HepG2 (cell line): ENCODE results near the gene MORC3. TPM values are rescaled to one million over a fixed set of nuclear protein-coding genes. Genes with fewer than 3 reads are reported as not detected.

ENCODE experiments used
- DNMT3B ChIP-seq: conservative IDR thresholded peaks from 2 replicates; pipeline ENCODE4 v1.6.1; 2016; ENCODE audit warnings: missing biosample characterization, control low read depth
- FOXK2 ChIP-seq: fragments of 450-650 bp; IDR thresholded peaks from 2 replicates; pipeline ENCODE4 v1.6.1; 2016
- HBP1 ChIP-seq: IDR thresholded peaks from 2 replicates; pipeline ENCODE4 v1.6.1; 2016; ENCODE audit warnings: low read depth, control low read depth
- HMGXB3 ChIP-seq: sonication (generic); formaldehyde crosslinking; IDR thresholded peaks from 2 replicates; pipeline ENCODE4 v1.4.0; 2020; ENCODE audit warnings: missing genetic modification reagents, borderline replicate concordance
- KMT2A ChIP-seq: sonication (generic); formaldehyde crosslinking; IDR thresholded peaks from 2 replicates; pipeline ENCODE4 v1.4.0; 2020; ENCODE audit warnings: missing genetic modification reagents
- MEIS1 ChIP-seq: sonication (generic); formaldehyde crosslinking; IDR thresholded peaks from 2 replicates; pipeline ENCODE4 v1.9.0; 2021; ENCODE audit warnings: mild to moderate bottlenecking, missing genetic modification reagents, moderate library complexity, borderline replicate concordance
- MIER2 ChIP-seq: IDR thresholded peaks from 2 replicates; pipeline ENCODE4 v1.6.1; 2016; ENCODE audit warnings: missing biosample characterization, missing genetic modification reagents
- NFATC3 ChIP-seq: sonication (generic); formaldehyde crosslinking; IDR thresholded peaks from 2 replicates; pipeline ENCODE4 v1.5.1; 2020; ENCODE audit warnings: mild to moderate bottlenecking, missing genetic modification reagents
- NR2F2 ChIP-seq: IDR thresholded peaks from 2 replicates; pipeline ENCODE4 v1.6.1; 2012; ENCODE audit warnings: low read depth, inconsistent platforms, borderline replicate concordance
- RBFOX2 ChIP-seq: fragments of 200-400 bp; formaldehyde crosslinking; IDR thresholded peaks from 2 replicates; pipeline ENCODE4 v1.6.1; 2017; ENCODE audit warnings: low read depth, mild to moderate bottlenecking, low read length
- SYNCRIP ChIP-seq: fragments of 200-400 bp; formaldehyde crosslinking; IDR thresholded peaks from 2 replicates; pipeline ENCODE4 v1.6.1; 2018; ENCODE audit warnings: mild to moderate bottlenecking, low read depth, low read length; ENCODE audit not compliant: insufficient read depth
- ZBTB7A ChIP-seq: sonication (generic); formaldehyde crosslinking; IDR thresholded peaks from 2 replicates; pipeline ENCODE4 v1.8.0; 2022; ENCODE audit warnings: mild to moderate bottlenecking, missing genetic modification reagents
- ZFP82 ChIP-seq: sonication (generic); formaldehyde crosslinking; IDR thresholded peaks from 2 replicates; pipeline ENCODE4 v1.5.1; 2020; ENCODE audit warnings: mild to moderate bottlenecking, missing genetic modification reagents, borderline replicate concordance
- ZKSCAN5 ChIP-seq: sonication (generic); formaldehyde crosslinking; IDR thresholded peaks from 2 replicates; pipeline ENCODE4 v1.5.1; 2020; ENCODE audit warnings: mild to moderate bottlenecking, missing genetic modification reagents
- ZNF274 ChIP-seq: sonication (generic); formaldehyde crosslinking; IDR thresholded peaks from 2 replicates; pipeline ENCODE4 v1.5.1; 2020; ENCODE audit warnings: mild to moderate bottlenecking, missing genetic modification reagents
- ZNF674 ChIP-seq: sonication (generic); formaldehyde crosslinking; IDR thresholded peaks from 2 replicates; pipeline ENCODE4 v1.5.0; 2020; ENCODE audit warnings: low read depth, mild to moderate bottlenecking, missing genetic modification reagents
- ZNF704 ChIP-seq: sonication (generic); formaldehyde crosslinking; IDR thresholded peaks from 2 replicates; pipeline ENCODE4 v1.8.1; 2023; ENCODE audit warnings: mild to moderate bottlenecking, inconsistent platforms, moderate library complexity, missing genetic modification reagents, borderline replicate concordance
- ZNF766 ChIP-seq: sonication (generic); formaldehyde crosslinking; IDR thresholded peaks from 2 replicates; pipeline ENCODE4 v1.5.0; 2020; ENCODE audit warnings: missing genetic modification reagents, borderline replicate concordance
- ZNF782 ChIP-seq: sonication (generic); formaldehyde crosslinking; IDR thresholded peaks from 2 replicates; pipeline ENCODE4 v1.4.0; 2020; ENCODE audit warnings: missing genetic modification reagents, mild to moderate bottlenecking, borderline replicate concordance
- polyA plus RNA-seq, 8 experiments: library from polyadenylated mRNA; depleted of rRNA in 3 of 8; stranded (reverse) in 7 of 8; unstranded in 1 of 8; fragments of >200 nt; fragmentation: Illumina TruSeq in 4 of 8; extraction: Trizol in 4 of 8; gene quantifications; 2 replicates each; pipeline versions ENCODE4 v1.2.1 to v1.2.3, GENCODE V29; 2011 to 2016; ENCODE audit warnings: low read depth in 4 of 8, missing spikeins in 1 of 8, mixed read lengths in 1 of 8; ENCODE audit not compliant: insufficient read depth in 1 of 8
- total RNA-seq, 5 experiments: library from RNA; depleted of rRNA; stranded (reverse); fragments of >200 nt; fragmentation: Illumina TruSeq; extraction: Trizol; gene quantifications; 2 replicates each; pipeline ENCODE4 v1.2.3, GENCODE V29; 2016; ENCODE audit warnings: low read depth in 1 of 5
- TF ChIP-seq, protein P1 (sequence below): sonication (generic); formaldehyde crosslinking; IDR thresholded peaks from 2 replicates; pipeline ENCODE4 v1.8.1; 2023; ENCODE audit warnings: mild to moderate bottlenecking, missing genetic modification reagents
- TF ChIP-seq, protein P2 (sequence below): sonication (generic); formaldehyde crosslinking; IDR thresholded peaks from 2 replicates; pipeline ENCODE4 v1.4.0; 2020; ENCODE audit warnings: mild to moderate bottlenecking, missing genetic modification reagents

Gene MORC3
- total and polyA plus RNA-seq, 2 of the 13 experiments (the other 11 are each of a cell fraction or from before 2014, with no cell fraction given), result 12.9 to 19.5 TPM

GRCh38 chr21:36319767-36320420 lies at the start of gene MORC3 (continued):
- TF ChIP-seq ZNF274 (CRISPR knock-in tag) (no peak), ZKSCAN5 (CRISPR knock-in tag) (no peak), ZNF704 (CRISPR knock-in tag) (no peak), HBP1 (CRISPR knock-in tag) (peak; percentile 70; the same call in 1 of the 2 replicates), FOXK2 (no peak), ZNF782 (CRISPR knock-in tag) (no peak), KMT2A (CRISPR knock-in tag) (peak; percentile 20; the same call in 1 of the 2 replicates), HMGXB3 (CRISPR knock-in tag) (0 out of 2 replicates have a peak, but pooled peaks have one; percentile 39), MEIS1 (CRISPR knock-in tag) (no peak), ZBTB7A (CRISPR knock-in tag) (peak; percentile 28; the same call in 1 of the 2 replicates), SYNCRIP (no peak), ZNF766 (CRISPR knock-in tag) (no peak), ZFP82 (CRISPR knock-in tag) (no peak), NR2F2 (no peak), ZNF674 (no peak), MIER2 (no peak), NFATC3 (no peak), DNMT3B (CRISPR knock-in tag) (peak; percentile 37; the same call in 1 of the 2 replicates), RBFOX2 (peak; percentile 94)
- TF ChIP-seq, protein P1, sequence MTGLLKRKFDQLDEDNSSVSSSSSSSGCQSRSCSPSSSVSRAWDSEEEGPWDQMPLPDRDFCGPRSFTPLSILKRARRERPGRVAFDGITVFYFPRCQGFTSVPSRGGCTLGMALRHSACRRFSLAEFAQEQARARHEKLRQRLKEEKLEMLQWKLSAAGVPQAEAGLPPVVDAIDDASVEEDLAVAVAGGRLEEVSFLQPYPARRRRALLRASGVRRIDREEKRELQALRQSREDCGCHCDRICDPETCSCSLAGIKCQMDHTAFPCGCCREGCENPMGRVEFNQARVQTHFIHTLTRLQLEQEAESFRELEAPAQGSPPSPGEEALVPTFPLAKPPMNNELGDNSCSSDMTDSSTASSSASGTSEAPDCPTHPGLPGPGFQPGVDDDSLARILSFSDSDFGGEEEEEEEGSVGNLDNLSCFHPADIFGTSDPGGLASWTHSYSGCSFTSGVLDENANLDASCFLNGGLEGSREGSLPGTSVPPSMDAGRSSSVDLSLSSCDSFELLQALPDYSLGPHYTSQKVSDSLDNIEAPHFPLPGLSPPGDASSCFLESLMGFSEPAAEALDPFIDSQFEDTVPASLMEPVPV (CRISPR knock-in tag), result no peak
- TF ChIP-seq, protein P2, sequence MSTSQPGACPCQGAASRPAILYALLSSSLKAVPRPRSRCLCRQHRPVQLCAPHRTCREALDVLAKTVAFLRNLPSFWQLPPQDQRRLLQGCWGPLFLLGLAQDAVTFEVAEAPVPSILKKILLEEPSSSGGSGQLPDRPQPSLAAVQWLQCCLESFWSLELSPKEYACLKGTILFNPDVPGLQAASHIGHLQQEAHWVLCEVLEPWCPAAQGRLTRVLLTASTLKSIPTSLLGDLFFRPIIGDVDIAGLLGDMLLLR (CRISPR knock-in tag), result no peak
